Heart right ventricle (tissue), 16 donors: Measurements from ENCODE around the gene LEKR1. TPM values are rescaled to one million over a fixed set of nuclear protein-coding genes. Genes with fewer than 3 reads are reported as not detected.

Experiments used
- ATAC-seq, 8 donors: fragments of 200-7000 bp; cut with Tn5 transposase; one replicate each; pipeline ENCODE4 v1.9.1; 2020; ENCODE audit warnings: mild to moderate bottlenecking in 8 of 8, moderate library complexity in 8 of 8, moderate number of reproducible peaks in 1 of 8
- DNase-seq, 2 donors: peaks; one replicate each; pipeline ENCODE4 v3.0.0-alpha.2; 2020
- H3K27ac ChIP-seq, 10 donors: fragments of 200-600 bp; sonication (generic) in 2 of 10; one replicate each; pipeline versions ENCODE4 v1.5.0 to v1.8.0; 2020 to 2022; ENCODE audit warnings: mild to moderate bottlenecking in 3 of 10
- H3K27me3 ChIP-seq, 7 donors: fragments of 200-600 bp; one replicate each; pipeline ENCODE4 v1.8.0; 2021 to 2022; ENCODE audit warnings: mild to moderate bottlenecking in 2 of 7
- H3K36me3 ChIP-seq, 9 donors: fragments of 200-600 bp; sonication (generic) in 1 of 9; one replicate each; pipeline versions ENCODE4 v1.5.0 to v1.8.0; 2020 to 2022; ENCODE audit warnings: mild to moderate bottlenecking in 2 of 9
- H3K4me1 ChIP-seq, 9 donors: fragments of 200-600 bp; sonication (generic) in 1 of 9; one replicate each; pipeline versions ENCODE4 v1.5.0 to v1.8.0; 2020 to 2022; ENCODE audit warnings: mild to moderate bottlenecking in 4 of 9
- H3K4me3 ChIP-seq, 10 donors: fragments of 200-600 bp; sonication (generic) in 2 of 10; one replicate each; pipeline versions ENCODE4 v1.5.0 to v1.8.0; 2020 to 2022; ENCODE audit warnings: mild to moderate bottlenecking in 7 of 10, moderate library complexity in 2 of 10
- H3K9me3 ChIP-seq, 11 donors: fragments of 200-600 bp in 10 of 11; sonication (generic) in 2 of 11; one replicate each; pipeline versions ENCODE4 v1.5.0 to v1.8.0; 2013 to 2022; ENCODE audit warnings: mild to moderate bottlenecking in 2 of 11, control low read depth in 1 of 11, moderate library complexity in 1 of 11
- CTCF ChIP-seq, 9 donors: fragments of 200-600 bp; sonication (generic) in 2 of 9; IDR thresholded peaks; one replicate each; pipeline versions ENCODE4 v1.5.0 to v1.8.0; 2021 to 2022; ENCODE audit warnings: antibody characterized with exemption in 9 of 9, mild to moderate bottlenecking in 5 of 9, moderate library complexity in 1 of 9
- WGBS, 2 donors: extraction: QIAGEN DNeasy Blood & Tissue Kit; methylation state at CpG; one replicate each; pipeline ENCODE4 v1.1.7; 2013; ENCODE audit warnings: inconsistent platforms in 1 of 2; 5-methylcytosine and 5-hydroxymethylcytosine counted together
- intact Hi-C, 10 donors: fragments of 100-400 bp; cut with DNase I; formaldehyde crosslinking; loops; one replicate each; pipeline versions ENCODE4 v1.11.1 to v1.14.2; 2022
- polyA plus RNA-seq, 2 donors: library from polyadenylated mRNA; stranded (reverse); fragments of 200-250 nt; gene quantifications; one replicate each; pipeline ENCODE4 v1.2.3, GENCODE V29; 2013
- total RNA-seq, 10 donors: library from RNA; stranded (reverse); fragmentation: NEBNext Ultra II Directional in 3 of 10; extraction: Animal tissue kit (Norgen Biotek cat#: 25700) in 3 of 10; gene quantifications; one replicate each; pipeline versions ENCODE4 v1.2.1 to v1.2.4, GENCODE V29; 2021 to 2023
- donor health status: Arrhythmogenic right ventricular cardiomyopathy.
- donor health status: ischemic (EF 13 %, LVEDD 7.1; RV severe dilation, severe dysfunction).
- donor health status: healthy with polysubstance abuse.
- donor health status: DM: no; HTN: yes; CAD: no.
- donor health status: DM: no; HTN: no; CAD: no.
- donor health status: ischemic (EF 25% LVEDD 6.9; RV normal size, moderate dysfunction).
- donor health status: ischemic (EF 25% LVEDD 5.7; RV mildly dilated, moderate dysfunction).
- donor health status: healthy.
- donor health status: DM: yes; HTN: yes; CAD: no.
- donor health status: Ischemic cardiomyopathy.
- donor health status: ischemic (EF 35%, LVEDD 5.7; RV mildly dilated, moderate dysfunction).
- donor health status: nonischemic (EF 11% LVEDD 7.7; RV severe dilation, severe dysfunction).
- donor health status: DM: yes; HTN: yes; CAD: no.
- donor health status: PGD.
- donor health status: ischemic (EF 29% LVEDD 5.4; RV normal size, mild dysfunction).
- donor health status: nonischemic (EF 23%, LVEDD 6.1; RV moderate dilation, normal function).

LEKR1 gene
- total and polyA plus RNA-seq, 12 donors: 0.17 to 3.0 (median 0.81) TPM

- no peaks in the 10 kb centered on the region for H3K36me3 ChIP-seq
- no peaks in the 10 kb centered on the region for H3K27me3 ChIP-seq
- H3K4me1 ChIP-seq: peaks cover 0 to 10% (median 2%) of the 10 kb centered on the region in 9 donors
- no peak for TF ChIP-seq CTCF (IDR thresholded peaks at IDR 0.05)
- no peak overlapping the region for H3K4me3 ChIP-seq
- no peaks in the 10 kb centered on the region for H3K9me3 ChIP-seq
- intact Hi-C loops: loop anchor here in 3 of 10 donors (10.0 kb wide), 2 partner anchors 157 to 917 kb away; no protein-coding TSS in a partner anchor
- WGBS, 2 donors: 98 to 99% methylated on average over 2 of the region's 2 CpGs
- no peak overlapping the region for H3K27ac ChIP-seq
- ATAC-seq (no peak), DNase-seq (no peak)
Observed at GRCh38 chr3:157071744-157072525, 245.8 kb downstream of the LEKR1 start.

- DNase-seq: no peak
- WGBS, 2 donors: 59 to 61% methylated on average over 4 of the region's 4 CpGs
- Histone ChIP-seq H3K9me3 (no peaks in the 10 kb centered on the region), H3K4me1 (peaks cover 0 to 20% (median 9%) of the 10 kb centered on the region in 9 donors), H3K4me3 (no peak overlapping the region), H3K36me3 (no peaks in the 10 kb centered on the region), H3K27ac (no peak overlapping the region), H3K27me3 (no peaks in the 10 kb centered on the region)
- TF ChIP-seq CTCF (IDR thresholded peaks at IDR 0.05): no peak
- no peak for ATAC-seq
- intact Hi-C loops: loop anchor here in 3 of 10 donors (10.0 kb wide), 2 partner anchors 159 to 919 kb away; no protein-coding TSS in a partner anchor
Observed at GRCh38 chr3:157073810-157074209, 247.7 kb downstream of the LEKR1 start.

GRCh38 chr3:157074490-157074889 lies 248.3 kb downstream of the LEKR1 start:
- WGBS, 2 donors: 71 to 85% methylated on average over 3 of the region's 3 CpGs
- H3K4me1 ChIP-seq: peaks cover 0 to 20% (median 9%) of the 10 kb centered on the region in 9 donors
- H3K36me3 ChIP-seq: no peaks in the 10 kb centered on the region
- ATAC-seq (no peak), DNase-seq (no peak)
- intact Hi-C loops: loop anchor here in 3 of 10 donors (10.0 kb wide), 2 partner anchors 160 to 920 kb away; no protein-coding TSS in a partner anchor
- no peaks in the 10 kb centered on the region for H3K9me3 ChIP-seq
- H3K27ac ChIP-seq: no peak overlapping the region
- H3K27me3 ChIP-seq: no peaks in the 10 kb centered on the region
- no peak for TF ChIP-seq CTCF (IDR thresholded peaks at IDR 0.05)
- no peak overlapping the region for H3K4me3 ChIP-seq

- Histone ChIP-seq H3K27me3 (no peaks in the 10 kb centered on the region), H3K27ac (no peak overlapping the region), H3K4me1 (peaks cover 0 to 20% (median 8%) of the 10 kb centered on the region in 9 donors), H3K4me3 (no peak overlapping the region), H3K9me3 (no peaks in the 10 kb centered on the region), H3K36me3 (no peaks in the 10 kb centered on the region)
- DNase-seq (no peak), ATAC-seq (no peak)
- no peak for TF ChIP-seq CTCF (IDR thresholded peaks at IDR 0.05)
- intact Hi-C loops: loop anchor here in 3 of 10 donors (5.0 to 10.0 kb wide), 3 partner anchors 160 to 920 kb away; partner anchors contain the start of gene LEKR1 (in 1 of the 3)
- 94 to 95% methylated on average over 2 of the region's 2 CpGs for WGBS, 2 donors
Observed at GRCh38 chr3:157074981-157075380, 248.8 kb downstream of the LEKR1 start.
